Heart left ventricle (tissue), 16 donors: Measurements from ENCODE around the gene DCPS. TPM values are rescaled to one million over a fixed set of nuclear protein-coding genes. Genes with fewer than 3 reads are reported as not detected.

Source experiments
- ATAC-seq, 4 donors: fragments of 200-7000 bp; cut with Tn5 transposase; one replicate each; pipeline ENCODE4 v1.9.1; 2020 to 2022; ENCODE audit warnings: moderate library complexity in 4 of 4, mild to moderate bottlenecking in 3 of 4, moderate number of reproducible peaks in 1 of 4
- DNase-seq, 5 donors: peaks; one replicate each; pipeline ENCODE4 v3.0.0-alpha.2; 2020
- H3K27ac ChIP-seq, 12 donors: fragments of 200-600 bp; sonication (generic) in 4 of 12; one replicate each; pipeline versions ENCODE4 v1.5.0 to v1.8.0; 2016 to 2022; ENCODE audit warnings: mild to moderate bottlenecking in 2 of 12
- H3K27me3 ChIP-seq, 9 donors: fragments of 200-600 bp; sonication (generic) in 2 of 9; one replicate each; pipeline versions ENCODE4 v1.5.1 to v1.8.0; 2016 to 2022; ENCODE audit warnings: mild to moderate bottlenecking in 3 of 9
- H3K36me3 ChIP-seq, 9 donors: fragments of 200-600 bp; sonication (generic) in 2 of 9; one replicate each; pipeline versions ENCODE4 v1.5.0 to v1.8.0; 2018 to 2022; ENCODE audit warnings: mild to moderate bottlenecking in 2 of 9
- H3K4me1 ChIP-seq, 12 donors: fragments of 200-600 bp; sonication (generic) in 4 of 12; one replicate each; pipeline versions ENCODE4 v1.5.0 to v1.8.0; 2016 to 2022; ENCODE audit warnings: mild to moderate bottlenecking in 3 of 12
- H3K4me3 ChIP-seq, 12 donors: fragments of 200-600 bp; sonication (generic) in 4 of 12; one replicate each; pipeline versions ENCODE4 v1.5.0 to v1.8.0; 2017 to 2022; ENCODE audit warnings: mild to moderate bottlenecking in 9 of 12, moderate library complexity in 4 of 12
- H3K9me3 ChIP-seq, 12 donors: fragments of 200-600 bp; sonication (generic) in 4 of 12; one replicate each; pipeline versions ENCODE4 v1.5.0 to v1.8.0; 2016 to 2022; ENCODE audit warnings: mild to moderate bottlenecking in 1 of 12
- CTCF ChIP-seq, 12 donors: fragments of 200-600 bp; sonication (generic) in 4 of 12; IDR thresholded peaks; one replicate each; pipeline versions ENCODE4 v1.5.0 to v1.8.0; 2018 to 2022; ENCODE audit warnings: antibody characterized with exemption in 12 of 12, mild to moderate bottlenecking in 5 of 12
- POLR2A ChIP-seq, 2 donors: fragments of 450-650 bp; IDR thresholded peaks; one replicate each; pipeline ENCODE4 v1.6.1; 2017; ENCODE audit warnings: antibody characterized with exemption in 2 of 2, mild to moderate bottlenecking in 2 of 2, moderate library complexity in 2 of 2
- WGBS, 4 donors: extraction: QIAGEN DNeasy Blood & Tissue Kit in 2 of 4; methylation state at CpG; one replicate each; pipeline versions ENCODE4 v1.1.5 to v1.1.7; 2013 to 2018; 5-methylcytosine and 5-hydroxymethylcytosine counted together
- intact Hi-C, 10 donors: fragments of 100-400 bp; cut with DNase I; formaldehyde crosslinking; loops; one replicate each; pipeline versions ENCODE4 v1.11.1 to v1.14.2; 2022
- polyA plus RNA-seq, 2 donors: library from polyadenylated mRNA; stranded (reverse); fragments of 200-250 nt; gene quantifications; one replicate each; pipeline ENCODE4 v1.2.3, GENCODE V29; 2013
- total RNA-seq, 9 donors: library from RNA; depleted of rRNA in 2 of 9; stranded (reverse); fragments of >200 nt in 2 of 9; fragmentation: NEBNext Ultra II Directional in 3 of 9; extraction: Animal tissue kit (Norgen Biotek cat#: 25700) in 3 of 9; gene quantifications; one replicate each; pipeline versions ENCODE4 v1.1.0 to v1.2.4, GENCODE V29; 2016 to 2023
- donor health status: ischemic (EF 13 %, LVEDD 7.1; RV severe dilation, severe dysfunction).
- donor health status: healthy with polysubstance abuse.
- donor health status: DM: no; HTN: yes; CAD: no.
- donor health status: DM: no; HTN: no; CAD: no.
- donor health status: ischemic (EF 25% LVEDD 6.9; RV normal size, moderate dysfunction).
- donor health status: ischemic (EF 25% LVEDD 5.7; RV mildly dilated, moderate dysfunction).
- donor health status: healthy.
- donor health status: DM: yes; HTN: yes; CAD: no.
- donor health status: ischemic (EF 35%, LVEDD 5.7; RV mildly dilated, moderate dysfunction).
- donor health status: nonischemic (EF 11% LVEDD 7.7; RV severe dilation, severe dysfunction).
- donor health status: DM: yes; HTN: yes; CAD: no.
- donor health status: PGD.
- donor health status: ischemic (EF 29% LVEDD 5.4; RV normal size, mild dysfunction).
- donor health status: nonischemic (EF 23%, LVEDD 6.1; RV moderate dilation, normal function).

Gene DCPS
- total and polyA plus RNA-seq, 11 donors: 7.7 to 18.9 (median 11.1) TPM

DNA sequence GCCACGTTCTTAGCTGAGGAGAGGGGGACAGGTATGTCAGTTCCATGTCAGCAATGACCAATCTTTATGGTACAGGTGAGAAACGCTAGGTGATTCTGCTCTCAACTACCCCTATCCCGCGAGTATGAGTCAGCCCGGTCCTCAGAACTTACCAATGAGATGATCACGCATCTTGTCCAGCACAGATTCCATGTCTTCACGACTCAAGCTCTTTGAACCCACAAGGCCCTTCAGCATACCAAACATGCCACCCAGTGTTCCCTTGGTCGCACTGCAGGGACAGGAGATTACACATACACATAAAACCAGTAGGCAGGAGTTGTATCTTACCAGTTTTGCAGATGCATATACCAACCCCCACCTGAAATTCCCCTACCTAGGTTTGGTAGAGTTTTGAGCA lies 38.0 kb upstream of the DCPS start:
- Histone ChIP-seq H3K4me3 (no peak overlapping the region), H3K27ac (no peak overlapping the region), H3K27me3 (no peaks in the 10 kb centered on the region), H3K4me1 (peaks cover 0 to 27% (median 15%) of the 10 kb centered on the region in 12 donors), H3K9me3 (no peaks in the 10 kb centered on the region), H3K36me3 (peaks cover 2 to 68% (median 64%) of the 10 kb centered on the region in 9 donors)
- 65 to 80% (median 74%) methylated on average over 8 of the region's 8 CpGs for WGBS, 4 donors
- TF ChIP-seq CTCF (IDR thresholded peaks at IDR 0.05) (peak in 1 of 12 donors; percentile 2), POLR2A (IDR thresholded peaks at IDR 0.05) (no peak)
- no peak for ATAC-seq
- no peak for DNase-seq
- intact Hi-C loops: loop anchor here (2.0 to 10.0 kb wide), 6 partner anchors 51 to 641 kb away; partner anchors contain the start of genes FAM118B (in 7 of the 10), RPUSD4 (in 7 of the 10), CDON (in 1 of the 10) and CHEK1 (in 1 of the 10)

GRCh38 chr11:126267650-126268049 lies 36.2 kb upstream of the DCPS start:
- DNase-seq (no peak), ATAC-seq (no peak)
- Histone ChIP-seq H3K27me3 (no peaks in the 10 kb centered on the region), H3K9me3 (no peaks in the 10 kb centered on the region), H3K36me3 (peaks cover 2 to 55% (median 48%) of the 10 kb centered on the region in 9 donors), H3K4me1 (peaks cover 0 to 26% (median 15%) of the 10 kb centered on the region in 12 donors), H3K27ac (peak overlapping the region in 10 of 12 donors; percentile 79 to 97 (median 90)), H3K4me3 (peak overlapping the region; percentile 63 to 99 (median 78))
- no peak for TF ChIP-seq POLR2A (IDR thresholded peaks at IDR 0.05)
- TF ChIP-seq CTCF (IDR thresholded peaks at IDR 0.05): no peak
- intact Hi-C loops: loop anchor here (1.0 to 10.0 kb wide), 9 partner anchors 15 to 643 kb away; partner anchors contain the start of genes FAM118B (in 9 of the 10), RPUSD4 (in 9 of the 10), CDON (in 1 of the 10) and CHEK1 (in 1 of the 10)
- WGBS, 4 donors: 65 to 71% (median 68%) methylated on average over 6 of the region's 6 CpGs

DNA sequence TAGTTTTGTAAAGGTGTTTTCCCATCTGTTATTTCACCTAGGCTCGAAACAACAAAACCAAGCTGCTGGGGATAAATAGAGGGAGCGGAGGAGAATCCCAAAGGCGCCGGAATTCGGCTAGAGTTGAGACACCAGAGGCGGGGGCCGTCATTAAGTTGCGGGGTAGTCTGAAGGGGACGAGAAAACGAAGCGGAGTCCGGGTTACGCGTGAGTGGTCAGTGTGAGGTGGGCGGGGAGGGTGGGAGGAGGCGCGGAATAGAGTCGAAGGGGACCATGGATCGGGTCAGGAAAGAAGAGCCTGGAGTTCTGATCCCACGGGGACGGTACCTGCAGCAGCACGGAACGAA lies 35.5 kb upstream of the DCPS start:
- Histone ChIP-seq H3K4me3 (peak overlapping the region; percentile 63 to 99 (median 78)), H3K27ac (peak overlapping the region; percentile 56 to 97 (median 90)), H3K36me3 (peaks cover 2 to 55% (median 48%) of the 10 kb centered on the region in 9 donors), H3K27me3 (no peaks in the 10 kb centered on the region), H3K9me3 (no peaks in the 10 kb centered on the region), H3K4me1 (peaks cover 0 to 26% (median 15%) of the 10 kb centered on the region in 12 donors)
- intact Hi-C loops: loop anchor here in 9 of 10 donors (1.0 to 10.0 kb wide), 8 partner anchors 14 to 644 kb away; partner anchors contain the start of genes FAM118B (in 9 of the 9), RPUSD4 (in 9 of the 9), CDON (in 1 of the 9) and CHEK1 (in 1 of the 9)
- 0% methylated on average over 21 to 23 of the region's 23 CpGs for WGBS, 4 donors
- DNase-seq: no peak
- TF ChIP-seq CTCF (IDR thresholded peaks at IDR 0.05) (no peak), POLR2A (IDR thresholded peaks at IDR 0.05) (no peak)
- peak; percentile 3 to 38 (median 12) for ATAC-seq

- WGBS, 4 donors: 0 to 1% (median 1%) methylated on average over 36 to 64 of the region's 64 CpGs
- intact Hi-C loops: loop anchor here in 9 of 10 donors (1.0 to 10.0 kb wide), 9 partner anchors 14 to 644 kb away; partner anchors contain the start of genes FAM118B (in 9 of the 9), RPUSD4 (in 9 of the 9), TIRAP (in 2 of the 9) and CDON (in 1 of the 9)
- DNase-seq: peak; percentile 100
- Histone ChIP-seq H3K4me3 (peak within 1 kb of the TSS; percentile 63 to 99 (median 78)), H3K27me3 (no peaks in the 10 kb centered on the region), H3K4me1 (peaks cover 0 to 26% (median 15%) of the 10 kb centered on the region in 12 donors), H3K27ac (peak within 1 kb of the TSS; percentile 56 to 97 (median 90)), H3K36me3 (peaks cover 2 to 55% (median 48%) of the 10 kb centered on the region in 9 donors), H3K9me3 (no peaks in the 10 kb centered on the region)
- TF ChIP-seq POLR2A (IDR thresholded peaks at IDR 0.05): peak in 1 of 2 donors; percentile 78
- no peak for TF ChIP-seq CTCF (IDR thresholded peaks at IDR 0.05)
- peak; percentile 99 to 100 (median 100) for ATAC-seq
Observed at GRCh38 chr11:126268708-126269579, 34.9 kb upstream of the DCPS start, which contains the start of the genes FOXRED1 and SRPRA. Gene FOXRED1, plus strand, starts transcription at chr11:126269154. Its CDS starts 53 bp downstream, at chr11:126269207. Gene SRPRA, minus strand, starts transcription at chr11:126268895. Its CDS starts 91 bp downstream, at chr11:126268804.
